ENCODE measurements around the gene GLUD2.
"Not testable (repeated sequence)": the region's sequence is repeated elsewhere in the genome, so short reads cannot be mapped to it uniquely, and the experiment has no call there.

The GLUD2 gene

GRCh38 chrX:121047441-121048419 lies at the start of gene GLUD2:
Gene GLUD2, plus strand, starts transcription at chrX:121047610. Its CDS starts 75 bp downstream, at chrX:121047685.
- DNase-seq (ENCODE audit: low read depth) = not testable (repeated sequence)

GRCh38 chrX:120999413-120999812 lies 48.0 kb upstream of the GLUD2 start:
- DNase-seq (ENCODE audit: low read depth) = no peak

- DNase-seq (ENCODE audit: low read depth) = no peak
These were observed 46.8 kb upstream of the GLUD2 start for GRCh38 chrX:121000589-121000988.

- DNase-seq (ENCODE audit: low read depth) = no peak
These were observed 38.5 kb upstream of the GLUD2 start for GRCh38 chrX:121008920-121009319.

- no peak for DNase-seq (ENCODE audit: low read depth)
These were observed 37.6 kb upstream of the GLUD2 start for GRCh38 chrX:121009764-121010163.

GRCh38 chrX:121010218-121010617 lies 37.2 kb upstream of the GLUD2 start:
- no peak for DNase-seq (ENCODE audit: low read depth)

- DNase-seq (ENCODE audit: low read depth) = no peak
These were observed 36.2 kb upstream of the GLUD2 start for GRCh38 chrX:121011254-121011653.

GRCh38 chrX:121013897-121014455 lies 33.4 kb upstream of the GLUD2 start:
- DNase-seq (ENCODE audit: low read depth) = no peak

GRCh38 chrX:121014826-121015225 lies 32.6 kb upstream of the GLUD2 start:
- no peak for DNase-seq (ENCODE audit: low read depth)

GRCh38 chrX:121028419-121028818 lies 19.0 kb upstream of the GLUD2 start:
- no peak for DNase-seq (ENCODE audit: low read depth)

GRCh38 chrX:121030083-121030482 lies 17.3 kb upstream of the GLUD2 start:
- no peak for DNase-seq (ENCODE audit: low read depth)

GRCh38 chrX:121032531-121032930 lies 14.9 kb upstream of the GLUD2 start:
- DNase-seq (ENCODE audit: low read depth) = no peak

GRCh38 chrX:121036137-121036536 lies 11.3 kb upstream of the GLUD2 start:
- no peak for DNase-seq (ENCODE audit: low read depth)

- no peak for DNase-seq (ENCODE audit: low read depth)
These were observed 10.5 kb upstream of the GLUD2 start for GRCh38 chrX:121036951-121037350.

GRCh38 chrX:121050781-121051180 lies 3.4 kb downstream of the GLUD2 start:
- no peak for DNase-seq (ENCODE audit: low read depth)

GRCh38 chrX:121052122-121052521 lies 4.7 kb downstream of the GLUD2 start:
- DNase-seq (ENCODE audit: low read depth) = no peak

- DNase-seq (ENCODE audit: low read depth) = no peak
These were observed 14.9 kb downstream of the GLUD2 start for GRCh38 chrX:121062289-121062688.

- no peak for DNase-seq (ENCODE audit: low read depth)
These were observed 17.2 kb downstream of the GLUD2 start for GRCh38 chrX:121064579-121064978.

- not testable (repeated sequence) for DNase-seq (ENCODE audit: low read depth)
These were observed 36.8 kb downstream of the GLUD2 start for GRCh38 chrX:121084247-121084646.

- DNase-seq (ENCODE audit: low read depth) = no peak
These were observed 37.6 kb downstream of the GLUD2 start for GRCh38 chrX:121084903-121085611.

- no peak for DNase-seq (ENCODE audit: low read depth)
These were observed 38.2 kb downstream of the GLUD2 start for GRCh38 chrX:121085612-121086010.

GRCh38 chrX:121093011-121093410 lies 45.6 kb downstream of the GLUD2 start:
- no peak for DNase-seq (ENCODE audit: low read depth)

All from HS-5 (cell line).